Measurements from ENCODE around the gene CBL. TPM values are rescaled to one million over a fixed set of nuclear protein-coding genes. Genes with fewer than 3 reads are reported as not detected.

CBL gene
- total and polyA plus RNA-seq, 2 experiments from 2014 or later = 6.5 to 18.3 TPM

DNA sequence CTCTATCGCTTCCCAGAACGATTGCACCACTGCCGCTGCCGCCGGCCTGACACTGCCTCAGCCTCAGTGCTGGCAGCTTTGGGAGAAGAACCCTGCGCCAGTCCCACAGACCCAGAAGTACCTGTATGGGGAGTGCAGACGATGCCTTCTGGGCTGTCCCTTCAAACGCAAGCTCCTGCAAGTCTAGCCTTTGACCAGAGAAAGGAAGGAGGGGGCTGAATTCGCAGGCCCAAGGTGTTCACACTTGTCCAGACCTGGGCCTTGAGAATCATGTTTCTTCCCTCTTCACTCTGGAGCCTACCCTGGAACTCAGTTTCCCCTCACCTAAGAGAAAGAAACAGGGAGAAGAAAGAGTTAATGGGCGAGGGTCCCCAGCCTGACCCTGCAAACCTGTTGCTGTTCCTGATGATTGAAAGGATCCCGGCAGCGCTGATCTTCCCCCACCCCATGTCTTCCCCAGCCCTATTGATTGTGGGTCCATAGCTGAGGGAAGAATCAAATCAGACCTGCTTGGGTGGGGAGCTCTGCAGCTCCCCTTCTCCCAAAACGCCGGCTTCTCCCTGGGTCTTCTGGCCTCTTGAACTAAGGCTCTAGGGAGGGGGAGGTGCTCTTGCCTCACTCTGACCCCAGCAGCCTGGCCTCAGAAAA is 111.6 kb downstream of the CBL start:
- H3K4me1 ChIP-seq (ENCODE audit: low read depth) = peaks cover 50% of the 10 kb centered on the region
- peak overlapping the region; percentile 11 for H3K4me3 ChIP-seq
- TF ChIP-seq, protein P1, sequence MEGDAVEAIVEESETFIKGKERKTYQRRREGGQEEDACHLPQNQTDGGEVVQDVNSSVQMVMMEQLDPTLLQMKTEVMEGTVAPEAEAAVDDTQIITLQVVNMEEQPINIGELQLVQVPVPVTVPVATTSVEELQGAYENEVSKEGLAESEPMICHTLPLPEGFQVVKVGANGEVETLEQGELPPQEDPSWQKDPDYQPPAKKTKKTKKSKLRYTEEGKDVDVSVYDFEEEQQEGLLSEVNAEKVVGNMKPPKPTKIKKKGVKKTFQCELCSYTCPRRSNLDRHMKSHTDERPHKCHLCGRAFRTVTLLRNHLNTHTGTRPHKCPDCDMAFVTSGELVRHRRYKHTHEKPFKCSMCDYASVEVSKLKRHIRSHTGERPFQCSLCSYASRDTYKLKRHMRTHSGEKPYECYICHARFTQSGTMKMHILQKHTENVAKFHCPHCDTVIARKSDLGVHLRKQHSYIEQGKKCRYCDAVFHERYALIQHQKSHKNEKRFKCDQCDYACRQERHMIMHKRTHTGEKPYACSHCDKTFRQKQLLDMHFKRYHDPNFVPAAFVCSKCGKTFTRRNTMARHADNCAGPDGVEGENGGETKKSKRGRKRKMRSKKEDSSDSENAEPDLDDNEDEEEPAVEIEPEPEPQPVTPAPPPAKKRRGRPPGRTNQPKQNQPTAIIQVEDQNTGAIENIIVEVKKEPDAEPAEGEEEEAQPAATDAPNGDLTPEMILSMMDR (IDR thresholded peaks at IDR 0.05; ENCODE audit: low read depth, low read length) = no peak
- no peak overlapping the region for H3K27ac ChIP-seq
- DNase-seq (ENCODE audit: low read depth in 1 of 2, low spot score in 1 of 2) = peak in 1 of 2 donors; percentile 49
- no peaks in the 10 kb centered on the region for H3K36me3 ChIP-seq
- H3K27me3 ChIP-seq = peaks cover 24% of the 10 kb centered on the region
- H3K9me3 ChIP-seq (ENCODE audit: low read depth) = no peaks in the 10 kb centered on the region

DNA sequence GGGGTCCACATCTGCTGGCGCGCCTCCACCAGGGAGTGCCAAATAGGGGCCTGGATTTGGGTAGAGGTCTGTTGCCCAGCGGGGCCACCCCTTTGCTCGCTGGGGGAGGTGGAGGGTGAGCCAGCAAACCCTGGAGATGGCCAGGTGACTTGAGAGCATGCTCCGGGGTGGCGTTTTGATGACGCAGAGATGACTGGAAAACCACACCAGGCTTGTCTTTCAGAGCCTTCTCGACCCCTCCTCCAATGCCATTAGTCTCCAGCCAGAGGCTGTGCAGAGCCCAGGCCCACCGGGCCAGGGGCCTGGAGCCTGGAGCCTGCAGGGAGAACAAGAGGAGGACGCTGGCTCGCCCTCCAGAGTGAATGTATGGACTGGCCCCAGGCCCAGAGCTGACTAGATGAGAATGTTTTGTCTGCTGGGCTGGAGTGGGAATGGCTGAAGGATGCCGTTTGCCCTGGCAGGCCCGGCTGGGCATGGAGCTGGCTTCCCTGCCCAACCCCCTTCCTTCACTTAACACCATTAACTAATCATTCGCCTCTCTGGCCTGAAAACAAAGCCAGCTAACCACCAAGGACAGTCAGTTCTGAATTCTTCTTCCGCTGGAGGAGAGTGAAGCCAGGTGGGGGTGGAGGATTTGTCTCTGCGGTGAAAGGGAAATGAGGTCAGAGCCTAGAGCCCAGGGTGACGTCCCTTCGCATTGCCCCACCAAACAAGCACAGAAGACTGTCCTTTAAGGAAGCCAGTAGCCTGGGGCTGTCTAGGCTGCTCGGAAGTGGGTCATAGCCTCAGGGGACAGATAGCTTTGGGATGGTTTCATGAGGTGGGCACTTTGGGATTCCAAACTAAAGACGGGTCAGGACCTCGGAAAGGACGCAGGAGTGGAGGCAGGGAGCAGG is 112.3 kb downstream of the CBL start:
- DNase-seq (ENCODE audit: low read depth in 1 of 2, low spot score in 1 of 2) = peak; percentile 39 to 85
- Histone ChIP-seq H3K4me1 (ENCODE audit: low read depth) (peaks cover 50% of the 10 kb centered on the region), H3K27me3 (peaks cover 24% of the 10 kb centered on the region), H3K4me3 (no peak overlapping the region), H3K27ac (peak overlapping the region; percentile 12), H3K9me3 (ENCODE audit: low read depth) (no peaks in the 10 kb centered on the region), H3K36me3 (no peaks in the 10 kb centered on the region)
- TF ChIP-seq, protein P1 (IDR thresholded peaks at IDR 0.05; ENCODE audit: low read depth, low read length) = no peak

- no peaks in the 10 kb centered on the region for H3K9me3 ChIP-seq (ENCODE audit: low read depth)
- no peak overlapping the region for H3K4me3 ChIP-seq
- peaks cover 24% of the 10 kb centered on the region for H3K27me3 ChIP-seq
- H3K36me3 ChIP-seq = no peaks in the 10 kb centered on the region
- DNase-seq (ENCODE audit: low read depth in 1 of 2, low spot score in 1 of 2) = no peak
- TF ChIP-seq, protein P1 (IDR thresholded peaks at IDR 0.05; ENCODE audit: low read depth, low read length) = no peak
- H3K27ac ChIP-seq = no peak overlapping the region
- H3K4me1 ChIP-seq (ENCODE audit: low read depth) = peaks cover 55% of the 10 kb centered on the region
These were observed 113.1 kb downstream of the CBL start for GRCh38 chr11:119319136-119319699.

DNA sequence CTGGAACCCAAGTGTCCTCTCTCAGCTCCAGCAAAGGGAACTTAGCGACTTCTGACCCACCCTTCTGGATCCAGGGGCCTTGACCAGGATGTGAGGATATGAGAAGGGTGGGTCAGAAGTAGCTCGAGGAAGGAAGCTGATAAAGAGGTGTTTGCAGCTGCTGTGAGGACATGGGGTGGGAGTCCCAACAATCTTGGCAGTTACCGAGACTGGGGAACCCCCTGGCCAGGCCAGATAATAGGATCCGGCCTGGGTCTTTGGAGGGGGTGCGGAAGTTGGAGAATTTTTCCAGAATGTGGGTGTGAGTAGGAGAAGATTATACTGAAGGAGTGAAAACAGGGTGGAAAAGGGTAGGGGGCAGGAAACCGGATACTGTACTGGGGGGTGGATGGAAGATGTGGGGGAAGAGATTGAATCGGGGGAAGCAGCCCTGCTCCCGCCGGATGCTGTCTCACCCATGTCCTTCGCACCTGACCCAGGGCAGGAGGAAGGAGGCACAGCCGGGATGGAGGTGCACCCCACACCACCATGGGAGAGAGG is 113.6 kb downstream of the CBL start:
- H3K4me3 ChIP-seq = no peak overlapping the region
- no peaks in the 10 kb centered on the region for H3K36me3 ChIP-seq
- no peak for DNase-seq (ENCODE audit: low read depth in 1 of 2, low spot score in 1 of 2)
- H3K27me3 ChIP-seq = peaks cover 19% of the 10 kb centered on the region
- TF ChIP-seq, protein P1 (IDR thresholded peaks at IDR 0.05; ENCODE audit: low read depth, low read length) = no peak
- peaks cover 58% of the 10 kb centered on the region for H3K4me1 ChIP-seq (ENCODE audit: low read depth)
- no peak overlapping the region for H3K27ac ChIP-seq
- H3K9me3 ChIP-seq (ENCODE audit: low read depth) = no peaks in the 10 kb centered on the region

GRCh38 chr11:119320240-119320775 is 114.2 kb downstream of the CBL start:
- no peaks in the 10 kb centered on the region for H3K9me3 ChIP-seq (ENCODE audit: low read depth)
- DNase-seq (ENCODE audit: low read depth in 1 of 2, low spot score in 1 of 2) = peak in 1 of 2 donors; percentile 48
- H3K36me3 ChIP-seq = no peaks in the 10 kb centered on the region
- TF ChIP-seq, protein P1 (IDR thresholded peaks at IDR 0.05; ENCODE audit: low read depth, low read length) = no peak
- peaks cover 14% of the 10 kb centered on the region for H3K27me3 ChIP-seq
- peaks cover 58% of the 10 kb centered on the region for H3K4me1 ChIP-seq (ENCODE audit: low read depth)
- no peak overlapping the region for H3K27ac ChIP-seq
- no peak overlapping the region for H3K4me3 ChIP-seq
